NB4 (cell line): Measurements from ENCODE around the gene MYOCD.

Experiments used
- DNase-seq: peaks from one replicate; pipeline ENCODE4 v3.0.0; 2010; ENCODE audit warnings: low read depth
- H3K4me3 ChIP-seq: one replicate; pipeline ENCODE4 v1.5.1; 2011; ENCODE audit warnings: mild to moderate bottlenecking, low read depth, low read length, moderate library complexity
- CTCF ChIP-seq: IDR thresholded peaks from one replicate; pipeline ENCODE4 v1.5.1; 2012; ENCODE audit warnings: low read depth, low read length
- MAX ChIP-seq: IDR thresholded peaks from 2 replicates; pipeline ENCODE4 v1.6.1; 2011; ENCODE audit warnings: low read depth, low read length
- MYC ChIP-seq: IDR thresholded peaks from 2 replicates; pipeline ENCODE4 v1.6.1; 2011; ENCODE audit warnings: low read depth, low read length
- POLR2A ChIP-seq: IDR thresholded peaks from 2 replicates; pipeline ENCODE4 v1.6.1; 2011; ENCODE audit warnings: mild to moderate bottlenecking; ENCODE audit not compliant: insufficient read length; ENCODE audit errors: extremely low read depth

MYOCD gene

GRCh38 chr17:12794919-12795532 is 129.3 kb downstream of the MYOCD start:
- no peak for DNase-seq
- H3K4me3 ChIP-seq = no peak overlapping the region
- TF ChIP-seq CTCF (no peak), MAX (no peak), MYC (no peak), POLR2A (no peak)

DNA sequence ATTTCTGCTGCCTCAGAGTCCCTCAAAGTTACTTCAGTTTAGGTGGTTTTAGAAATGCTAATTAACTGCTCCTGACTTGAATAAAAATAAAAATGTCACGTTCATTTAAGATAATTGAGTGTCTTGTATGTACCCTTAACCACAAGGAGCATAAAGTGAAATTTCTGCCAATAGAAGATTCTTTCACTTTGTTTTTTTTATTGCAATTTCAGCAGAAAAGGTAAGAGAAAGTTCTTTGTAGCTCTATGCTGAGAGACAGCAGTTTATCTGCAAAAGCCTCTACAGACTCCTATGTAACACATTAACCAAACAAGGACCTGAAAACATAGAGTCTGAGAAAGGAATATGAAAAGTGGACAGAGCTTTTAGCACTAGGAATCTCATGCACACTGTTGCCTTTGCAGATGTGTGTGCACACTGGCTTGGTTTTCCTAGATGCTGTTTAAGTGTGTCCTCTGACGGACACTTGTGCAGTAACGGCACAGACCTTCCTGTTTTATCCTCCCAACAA is 135.2 kb downstream of the MYOCD start:
- H3K4me3 ChIP-seq = no peak overlapping the region
- DNase-seq = no peak
- no peak for TF ChIP-seq CTCF
- TF ChIP-seq POLR2A = no peak
- no peak for TF ChIP-seq MAX
- no peak for TF ChIP-seq MYC

DNA sequence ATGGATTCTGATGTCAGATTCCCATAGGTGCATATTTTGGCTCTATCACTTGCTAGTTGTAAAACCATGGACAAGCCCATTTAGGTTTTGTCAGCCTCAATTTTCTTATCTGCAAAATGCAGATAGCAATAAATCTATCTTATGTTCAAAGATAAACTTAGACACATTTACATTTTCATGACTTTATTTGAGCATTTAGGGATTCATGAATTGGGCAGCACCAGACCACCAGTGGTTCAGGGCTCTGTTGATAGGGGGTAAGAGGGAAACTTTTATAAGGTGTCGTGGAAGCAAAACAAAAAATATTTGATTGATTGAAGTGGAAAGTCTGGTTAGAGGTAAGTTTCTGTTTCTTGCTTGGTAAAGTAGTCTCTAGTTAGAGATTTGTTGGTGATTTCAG is 140.9 kb downstream of the MYOCD start:
- no peak overlapping the region for H3K4me3 ChIP-seq
- TF ChIP-seq CTCF (no peak), POLR2A (no peak)

GRCh38 chr17:12808723-12809122 is 143.0 kb downstream of the MYOCD start:
- DNase-seq = no peak
- H3K4me3 ChIP-seq = no peak overlapping the region
- TF ChIP-seq MAX (no peak), CTCF (no peak), POLR2A (no peak), MYC (no peak)

More for the DNA sequence above, 140.9 kb downstream of the MYOCD start:
- DNase-seq = no peak

GRCh38 chr17:12812877-12813276 is 147.2 kb downstream of the MYOCD start:
- no peak overlapping the region for H3K4me3 ChIP-seq
- TF ChIP-seq MYC = no peak
- TF ChIP-seq CTCF = no peak
- no peak for TF ChIP-seq POLR2A
- TF ChIP-seq MAX = no peak
- DNase-seq = no peak

GRCh38 chr17:12813664-12814063 is 148.0 kb downstream of the MYOCD start:
- TF ChIP-seq CTCF = no peak
- no peak overlapping the region for H3K4me3 ChIP-seq
- no peak for DNase-seq
